Bronchial epithelial cell (primary cell): ENCODE measurements around the gene KCNQ1OT1. TPM values are rescaled to one million over a fixed set of nuclear protein-coding genes. Genes with fewer than 3 reads are reported as not detected.
A peak's percentile ranks its signal among the peaks of the same experiment; 100 is the strongest.

Experiments used
- DNase-seq: peaks from one replicate; pipeline ENCODE4 v3.0.0-alpha.2; 2010; ENCODE audit warnings: low read depth
- FAIRE-seq: peaks from 2 replicates; lab custom pipeline; 2011; peaks lifted over from hg19 to GRCh38; lab: Jason Lieb, UNC
- H3K27me3 ChIP-seq: 2 replicates; pipeline ENCODE4 v1.5.1; 2011; ENCODE audit warnings: low read length; ENCODE audit not compliant: control insufficient read depth, insufficient read depth
- H3K36me3 ChIP-seq: 2 replicates; pipeline ENCODE4 v1.5.1; 2011; ENCODE audit warnings: low read length; ENCODE audit not compliant: control insufficient read depth, insufficient read depth
- H3K4me3 ChIP-seq: 2 replicates; pipeline ENCODE4 v1.5.1; 2011; ENCODE audit warnings: mild to moderate bottlenecking, low read depth, low read length, control low read depth
- total RNA-seq: library from RNA; depleted of rRNA; stranded (reverse); fragments of >200 nt; gene quantifications from 2 replicates; pipeline ENCODE4 v1.2.1, GENCODE V29; 2014
- TF ChIP-seq, protein P1 (sequence below): IDR thresholded peaks from 2 replicates; pipeline ENCODE4 v1.5.1; 2011; ENCODE audit warnings: mild to moderate bottlenecking, moderate library complexity, low read length, control low read depth, inconsistent platforms; ENCODE audit not compliant: insufficient read depth, severe bottlenecking

Gene KCNQ1OT1
- total RNA-seq, 1 donor from 2014 or later, result 0.53 TPM

DNA sequence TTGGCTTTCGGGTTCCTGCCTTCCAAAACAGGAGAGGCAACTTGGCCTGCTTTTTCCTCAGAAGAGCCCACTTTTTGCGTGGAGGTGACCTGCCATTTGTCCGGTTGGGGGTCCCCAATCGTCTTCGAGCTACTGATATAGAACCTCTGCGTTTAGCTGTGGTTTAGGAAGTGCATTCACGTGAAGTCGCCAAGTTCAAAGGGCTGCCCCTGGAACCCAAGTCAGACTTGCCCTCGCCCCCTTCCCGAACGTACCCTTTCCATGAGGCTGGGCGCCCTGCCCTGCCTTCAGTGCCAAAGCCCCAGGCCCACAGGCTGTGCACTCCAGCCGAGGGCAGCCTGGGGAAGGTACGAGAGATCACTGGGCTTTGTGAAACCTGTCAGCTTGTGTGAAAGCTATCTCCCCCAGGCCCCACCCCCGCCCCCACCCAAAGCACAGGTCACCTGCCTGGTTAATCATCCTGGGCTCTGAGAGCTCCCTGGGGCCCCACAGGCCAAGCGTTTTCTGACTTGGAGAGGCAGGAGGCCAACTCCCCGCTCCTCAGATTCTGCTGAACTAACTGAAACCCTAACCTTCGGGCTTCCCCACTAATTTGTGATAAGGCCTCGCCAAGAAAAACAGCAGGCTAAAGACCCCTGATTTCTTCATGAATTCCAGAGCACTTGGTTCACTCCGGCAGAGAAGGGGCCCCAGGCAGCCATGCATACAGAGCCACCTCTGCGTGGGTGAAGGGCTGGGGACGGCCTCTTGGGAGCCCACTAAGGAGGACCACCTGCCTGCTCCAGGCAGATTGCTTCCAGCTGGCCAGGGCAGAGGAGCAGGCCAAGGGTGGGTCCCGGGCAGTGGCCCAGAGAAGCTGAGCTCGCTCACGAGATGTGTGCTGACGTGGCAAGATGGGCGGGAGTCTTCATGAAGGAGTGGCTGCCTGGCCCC, 25.8 kb upstream of the KCNQ1OT1 start:
- H3K4me3 ChIP-seq, result no peak overlapping the region
- H3K27me3 ChIP-seq, result peaks cover 9% of the 10 kb centered on the region
- FAIRE-seq, result no peak
- TF ChIP-seq, protein P1, sequence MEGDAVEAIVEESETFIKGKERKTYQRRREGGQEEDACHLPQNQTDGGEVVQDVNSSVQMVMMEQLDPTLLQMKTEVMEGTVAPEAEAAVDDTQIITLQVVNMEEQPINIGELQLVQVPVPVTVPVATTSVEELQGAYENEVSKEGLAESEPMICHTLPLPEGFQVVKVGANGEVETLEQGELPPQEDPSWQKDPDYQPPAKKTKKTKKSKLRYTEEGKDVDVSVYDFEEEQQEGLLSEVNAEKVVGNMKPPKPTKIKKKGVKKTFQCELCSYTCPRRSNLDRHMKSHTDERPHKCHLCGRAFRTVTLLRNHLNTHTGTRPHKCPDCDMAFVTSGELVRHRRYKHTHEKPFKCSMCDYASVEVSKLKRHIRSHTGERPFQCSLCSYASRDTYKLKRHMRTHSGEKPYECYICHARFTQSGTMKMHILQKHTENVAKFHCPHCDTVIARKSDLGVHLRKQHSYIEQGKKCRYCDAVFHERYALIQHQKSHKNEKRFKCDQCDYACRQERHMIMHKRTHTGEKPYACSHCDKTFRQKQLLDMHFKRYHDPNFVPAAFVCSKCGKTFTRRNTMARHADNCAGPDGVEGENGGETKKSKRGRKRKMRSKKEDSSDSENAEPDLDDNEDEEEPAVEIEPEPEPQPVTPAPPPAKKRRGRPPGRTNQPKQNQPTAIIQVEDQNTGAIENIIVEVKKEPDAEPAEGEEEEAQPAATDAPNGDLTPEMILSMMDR, result no peak
- no peak for DNase-seq
- no peaks in the 10 kb centered on the region for H3K36me3 ChIP-seq

DNA sequence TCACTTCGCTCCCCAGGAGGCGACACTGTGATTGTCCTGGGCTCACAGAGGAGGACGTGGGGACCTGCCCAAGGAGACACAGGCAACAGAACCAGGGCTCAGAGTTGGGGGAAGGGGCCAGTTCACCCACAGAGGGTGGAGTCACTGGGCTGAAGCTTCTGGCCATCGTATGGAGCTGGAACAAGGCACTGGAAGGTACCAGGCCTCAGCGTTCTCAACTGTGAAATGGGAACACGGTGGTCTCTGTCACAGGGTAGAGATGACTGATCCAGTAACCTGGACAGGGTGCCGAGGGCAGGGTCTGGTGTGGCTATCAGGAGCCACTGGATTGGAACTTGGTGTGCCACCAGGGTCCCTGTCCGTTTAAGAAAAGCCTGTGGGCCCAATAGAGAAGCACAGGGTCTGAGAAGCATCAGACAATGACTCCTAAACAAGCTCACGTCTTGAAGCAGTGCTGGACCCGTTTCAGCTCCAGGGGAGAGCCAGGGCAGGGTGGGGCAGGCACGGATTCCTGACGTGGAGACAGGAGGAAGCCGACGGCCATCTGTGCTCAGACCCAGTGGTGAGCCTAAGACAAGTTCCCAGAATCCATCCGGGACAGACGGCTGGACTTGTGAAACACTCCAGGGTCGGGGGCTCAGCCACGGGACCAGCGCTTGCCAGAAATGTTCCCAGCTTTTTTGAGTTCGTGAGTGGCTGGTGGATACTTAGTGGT, 25.0 kb upstream of the KCNQ1OT1 start:
- no peaks in the 10 kb centered on the region for H3K36me3 ChIP-seq
- TF ChIP-seq, protein P1, result no peak
- FAIRE-seq (no peak), DNase-seq (no peak)
- H3K4me3 ChIP-seq, result no peak overlapping the region
- peaks cover 9% of the 10 kb centered on the region for H3K27me3 ChIP-seq

DNA sequence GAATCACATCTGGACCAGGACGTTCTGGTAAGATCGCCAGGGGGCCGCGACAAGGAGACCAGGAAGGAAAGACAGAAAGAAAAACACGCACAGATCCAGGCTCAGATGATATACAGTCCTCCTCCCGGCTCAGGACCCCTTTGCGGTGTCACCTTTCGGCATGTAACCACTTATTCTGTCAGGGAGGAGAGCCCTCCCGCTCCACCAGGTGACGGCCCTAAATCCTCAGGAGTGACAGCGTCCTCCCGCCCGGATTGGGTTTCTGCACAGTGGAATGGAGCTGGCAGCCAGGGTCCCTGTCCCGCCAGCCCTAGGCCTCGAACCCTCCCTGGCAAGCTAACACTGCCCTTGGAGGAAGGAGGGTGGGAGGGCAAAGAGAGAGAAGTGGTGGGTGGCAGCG, 24.3 kb upstream of the KCNQ1OT1 start:
- peaks cover 9% of the 10 kb centered on the region for H3K27me3 ChIP-seq
- FAIRE-seq (peak; percentile 13), DNase-seq (no peak)
- no peaks in the 10 kb centered on the region for H3K36me3 ChIP-seq
- TF ChIP-seq, protein P1, result no peak
- no peak overlapping the region for H3K4me3 ChIP-seq

DNA sequence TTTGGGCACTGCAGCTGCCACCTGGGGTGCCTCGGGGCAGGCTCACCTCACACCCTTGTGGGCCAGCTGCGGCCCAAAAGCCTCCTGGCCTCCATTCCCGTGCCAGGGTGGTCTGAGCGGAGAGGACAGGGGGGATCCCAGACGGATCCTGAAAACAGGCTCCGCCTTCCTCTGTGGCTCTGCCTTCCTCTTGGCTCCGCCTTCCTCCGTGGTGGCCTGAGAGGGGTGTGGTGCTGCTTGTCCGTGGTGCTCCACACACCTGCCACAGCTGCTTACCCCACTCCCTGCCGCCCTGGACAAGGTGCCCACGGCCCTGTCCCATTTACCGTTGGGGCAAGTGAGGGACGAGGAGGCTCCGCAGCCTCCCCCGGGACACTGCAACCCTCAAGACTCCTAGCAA, 23.2 kb upstream of the KCNQ1OT1 start:
- DNase-seq (no peak), FAIRE-seq (no peak)
- no peaks in the 10 kb centered on the region for H3K36me3 ChIP-seq
- no peak overlapping the region for H3K4me3 ChIP-seq
- TF ChIP-seq, protein P1, result no peak
- H3K27me3 ChIP-seq, result peaks cover 9% of the 10 kb centered on the region

DNA sequence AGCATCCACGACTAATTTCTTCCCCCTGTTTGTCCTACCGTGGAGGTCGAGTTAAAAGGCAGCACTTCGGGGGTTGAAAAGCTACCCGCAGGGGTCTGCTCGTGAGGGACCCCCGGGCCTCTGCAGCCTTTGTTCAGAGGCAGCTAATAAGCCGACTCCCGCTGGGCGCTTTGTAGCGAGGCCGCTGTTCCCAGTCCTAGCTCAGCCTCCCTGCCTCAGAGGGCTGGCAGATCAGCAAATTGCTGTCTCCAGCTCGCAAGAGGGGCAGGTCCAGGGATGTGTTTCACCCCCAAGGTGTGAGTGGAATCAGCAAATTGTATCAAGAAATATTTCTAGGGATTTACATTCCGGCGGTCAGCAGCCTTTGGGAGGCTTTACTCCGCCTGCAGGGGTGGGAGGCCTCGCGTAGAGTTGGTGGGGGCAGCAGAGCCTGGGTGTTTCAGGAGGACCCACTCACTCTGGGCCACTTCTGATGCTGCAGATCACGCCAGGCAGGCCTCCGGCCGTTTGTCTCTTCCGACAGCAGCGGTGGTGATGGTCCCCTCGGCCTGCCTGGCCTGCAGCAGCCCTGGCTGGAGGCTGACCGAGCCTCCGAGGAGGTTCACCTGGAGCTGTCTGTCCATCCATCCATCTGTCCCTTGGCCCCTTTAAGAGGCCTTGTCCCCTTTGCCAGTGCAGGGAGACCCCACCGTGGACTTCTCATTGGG, 21.6 kb upstream of the KCNQ1OT1 start:
- H3K27me3 ChIP-seq, result peaks cover 4% of the 10 kb centered on the region
- no peaks in the 10 kb centered on the region for H3K36me3 ChIP-seq
- DNase-seq, result no peak
- FAIRE-seq, result no peak
- TF ChIP-seq, protein P1, result no peak
- H3K4me3 ChIP-seq, result no peak overlapping the region
